ENCODE results near the gene CENPP. TPM values are rescaled to one million over a fixed set of nuclear protein-coding genes. Genes with fewer than 3 reads are reported as not detected.
A peak's percentile ranks its signal among the peaks of the same experiment; 100 is the strongest.

Gene CENPP
- total and polyA plus RNA-seq, 2 donors from 2014 or later = 1.2 to 4.2 TPM

- H3K4me3 ChIP-seq (ENCODE audit: low read length in 3 of 3) = no peak overlapping the region
- FAIRE-seq (no peak), DNase-seq (peak in 1 of 5 donors; percentile 39)
- no peak overlapping the region for H3K9ac ChIP-seq (ENCODE audit: low read length in 3 of 3)
- intact Hi-C loops (cut with DNase I) = no loop called here
- peaks cover 0 to 4% (median 0%) of the 10 kb centered on the region in 3 donors for H3K4me1 ChIP-seq (ENCODE audit: control insufficient read depth in 2 of 3, insufficient read depth in 2 of 3, low read depth in 1 of 3, low read length in 3 of 3)
- no peaks in the 10 kb centered on the region for H3K27me3 ChIP-seq (ENCODE audit: control insufficient read depth, insufficient read depth, low read length)
- TF ChIP-seq, protein P1, sequence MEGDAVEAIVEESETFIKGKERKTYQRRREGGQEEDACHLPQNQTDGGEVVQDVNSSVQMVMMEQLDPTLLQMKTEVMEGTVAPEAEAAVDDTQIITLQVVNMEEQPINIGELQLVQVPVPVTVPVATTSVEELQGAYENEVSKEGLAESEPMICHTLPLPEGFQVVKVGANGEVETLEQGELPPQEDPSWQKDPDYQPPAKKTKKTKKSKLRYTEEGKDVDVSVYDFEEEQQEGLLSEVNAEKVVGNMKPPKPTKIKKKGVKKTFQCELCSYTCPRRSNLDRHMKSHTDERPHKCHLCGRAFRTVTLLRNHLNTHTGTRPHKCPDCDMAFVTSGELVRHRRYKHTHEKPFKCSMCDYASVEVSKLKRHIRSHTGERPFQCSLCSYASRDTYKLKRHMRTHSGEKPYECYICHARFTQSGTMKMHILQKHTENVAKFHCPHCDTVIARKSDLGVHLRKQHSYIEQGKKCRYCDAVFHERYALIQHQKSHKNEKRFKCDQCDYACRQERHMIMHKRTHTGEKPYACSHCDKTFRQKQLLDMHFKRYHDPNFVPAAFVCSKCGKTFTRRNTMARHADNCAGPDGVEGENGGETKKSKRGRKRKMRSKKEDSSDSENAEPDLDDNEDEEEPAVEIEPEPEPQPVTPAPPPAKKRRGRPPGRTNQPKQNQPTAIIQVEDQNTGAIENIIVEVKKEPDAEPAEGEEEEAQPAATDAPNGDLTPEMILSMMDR (IDR thresholded peaks at IDR 0.05; ENCODE audit: borderline replicate concordance, extremely low read depth, insufficient read depth) = no peak
- no peaks in the 10 kb centered on the region for H3K9me3 ChIP-seq (ENCODE audit: control insufficient read depth in 2 of 3, insufficient read depth in 1 of 3, low read length in 3 of 3)
- H3K27ac ChIP-seq (ENCODE audit: low read depth in 2 of 2, low read length in 2 of 2) = no peak overlapping the region
- H3K36me3 ChIP-seq (ENCODE audit: control insufficient read depth in 2 of 3, insufficient read depth in 3 of 3, low read length in 3 of 3) = peaks cover 0 to 6% (median 4%) of the 10 kb centered on the region in 3 donors
Measured at GRCh38 chr9:92659601-92660000, 333.8 kb downstream of the CENPP start.

DNA sequence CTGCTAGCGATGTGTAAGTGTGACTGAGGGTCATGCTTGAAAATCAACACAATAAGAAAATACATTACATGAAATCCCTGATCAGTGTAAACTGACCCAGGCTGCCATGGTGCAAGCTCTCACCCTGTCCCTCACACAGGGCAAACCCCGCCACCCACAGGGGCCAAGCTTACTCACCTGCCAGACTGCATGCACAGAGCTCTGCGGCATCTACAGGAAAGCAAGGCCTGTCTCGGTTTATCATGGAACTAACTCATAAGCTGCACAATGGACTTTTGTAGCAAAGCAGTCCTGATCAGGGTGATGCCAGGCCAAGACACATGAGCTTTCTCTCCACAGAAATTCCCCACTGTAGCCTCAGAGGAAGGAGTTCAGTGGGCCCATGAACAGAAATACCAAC, 334.5 kb downstream of the CENPP start:
- H3K4me3 ChIP-seq (ENCODE audit: low read length in 3 of 3) = no peak overlapping the region
- FAIRE-seq (no peak), DNase-seq (no peak)
- H3K27ac ChIP-seq (ENCODE audit: low read depth in 2 of 2, low read length in 2 of 2) = no peak overlapping the region
- no peak overlapping the region for H3K9ac ChIP-seq (ENCODE audit: low read length in 3 of 3)
- intact Hi-C loops (cut with DNase I) = no loop called here
- H3K36me3 ChIP-seq (ENCODE audit: control insufficient read depth in 2 of 3, insufficient read depth in 3 of 3, low read length in 3 of 3) = peaks cover 0 to 4% (median 4%) of the 10 kb centered on the region in 3 donors
- no peaks in the 10 kb centered on the region for H3K27me3 ChIP-seq (ENCODE audit: control insufficient read depth, insufficient read depth, low read length)
- no peaks in the 10 kb centered on the region for H3K9me3 ChIP-seq (ENCODE audit: control insufficient read depth in 2 of 3, insufficient read depth in 1 of 3, low read length in 3 of 3)
- H3K4me1 ChIP-seq (ENCODE audit: control insufficient read depth in 2 of 3, insufficient read depth in 2 of 3, low read depth in 1 of 3, low read length in 3 of 3) = peaks cover 0 to 4% (median 0%) of the 10 kb centered on the region in 3 donors
- TF ChIP-seq, protein P1 (IDR thresholded peaks at IDR 0.05; ENCODE audit: borderline replicate concordance, extremely low read depth, insufficient read depth) = no peak

GRCh38 chr9:92661127-92661526, 335.4 kb downstream of the CENPP start:
- Histone ChIP-seq H3K4me1 (ENCODE audit: control insufficient read depth in 2 of 3, insufficient read depth in 2 of 3, low read depth in 1 of 3, low read length in 3 of 3) (peaks cover 0 to 1% (median 0%) of the 10 kb centered on the region in 3 donors), H3K27me3 (ENCODE audit: control insufficient read depth, insufficient read depth, low read length) (no peaks in the 10 kb centered on the region), H3K9ac (ENCODE audit: low read length in 3 of 3) (no peak overlapping the region), H3K36me3 (ENCODE audit: control insufficient read depth in 2 of 3, insufficient read depth in 3 of 3, low read length in 3 of 3) (peaks cover 0 to 4% (median 2%) of the 10 kb centered on the region in 3 donors), H3K27ac (ENCODE audit: low read depth in 2 of 2, low read length in 2 of 2) (no peak overlapping the region), H3K4me3 (ENCODE audit: low read length in 3 of 3) (no peak overlapping the region), H3K9me3 (ENCODE audit: control insufficient read depth in 2 of 3, insufficient read depth in 1 of 3, low read length in 3 of 3) (no peaks in the 10 kb centered on the region)
- FAIRE-seq (no peak), DNase-seq (no peak)
- intact Hi-C loops (cut with DNase I) = no loop called here
- TF ChIP-seq, protein P1 (IDR thresholded peaks at IDR 0.05; ENCODE audit: borderline replicate concordance, extremely low read depth, insufficient read depth) = no peak

DNA sequence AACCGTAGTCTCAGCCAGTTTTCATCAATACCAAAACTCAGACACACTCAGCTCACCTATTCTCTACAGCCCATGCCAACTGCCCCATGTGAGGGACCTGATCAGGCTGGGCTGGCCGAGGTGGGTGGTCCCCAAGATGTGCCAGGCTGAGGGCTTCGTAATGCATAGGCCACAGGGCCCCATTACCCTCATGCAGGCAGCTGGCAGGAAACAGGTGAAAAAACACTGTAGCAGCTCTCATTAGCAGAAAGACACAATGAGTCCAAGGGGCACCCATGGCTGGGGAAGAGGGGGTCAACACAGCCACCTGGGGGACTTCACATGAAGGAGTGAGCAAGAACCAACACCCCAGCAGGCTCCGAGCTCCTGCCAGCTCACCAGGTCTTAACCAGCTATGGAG, 336.0 kb downstream of the CENPP start:
- Histone ChIP-seq H3K9me3 (ENCODE audit: control insufficient read depth in 2 of 3, insufficient read depth in 1 of 3, low read length in 3 of 3) (no peaks in the 10 kb centered on the region), H3K36me3 (ENCODE audit: control insufficient read depth in 2 of 3, insufficient read depth in 3 of 3, low read length in 3 of 3) (peaks cover 0 to 4% (median 0%) of the 10 kb centered on the region in 3 donors), H3K27me3 (ENCODE audit: control insufficient read depth, insufficient read depth, low read length) (no peaks in the 10 kb centered on the region), H3K4me3 (ENCODE audit: low read length in 3 of 3) (no peak overlapping the region), H3K27ac (ENCODE audit: low read depth in 2 of 2, low read length in 2 of 2) (no peak overlapping the region), H3K4me1 (ENCODE audit: control insufficient read depth in 2 of 3, insufficient read depth in 2 of 3, low read depth in 1 of 3, low read length in 3 of 3) (peaks cover 0 to 2% (median 0%) of the 10 kb centered on the region in 3 donors), H3K9ac (ENCODE audit: low read length in 3 of 3) (no peak overlapping the region)
- no peak for FAIRE-seq
- TF ChIP-seq, protein P1 (IDR thresholded peaks at IDR 0.05; ENCODE audit: borderline replicate concordance, extremely low read depth, insufficient read depth) = no peak
- DNase-seq = no peak
- intact Hi-C loops (cut with DNase I) = no loop called here

Data from kidney (tissue), 14 donors.